ENCODE data around the gene FZR1. TPM values are rescaled to one million over a fixed set of nuclear protein-coding genes. Genes with fewer than 3 reads are reported as not detected.

Gene FZR1
- total RNA-seq, 1 experiment from 2014 or later: 51.4 TPM

GRCh38 chr19:3520166-3521103, 14.3 kb downstream of the FZR1 start:
- Histone ChIP-seq H2BK12ac (ENCODE audit: insufficient read length, low read depth, low read length) (no peak overlapping the region), H3K4me2 (ENCODE audit: insufficient read depth, insufficient read length, low read length) (no peak overlapping the region), H3K79me1 (ENCODE audit: insufficient read depth, low read depth, low read length, poor library complexity, severe bottlenecking) (no peaks in the 10 kb centered on the region), H2BK5ac (ENCODE audit: insufficient read length, low read length) (no peak overlapping the region), H3K4me1 (ENCODE audit: insufficient read depth, low read length) (peaks cover 3% of the 10 kb centered on the region; the same call in 1 of the 2 replicates), H4K20me1 (ENCODE audit: control insufficient read depth, insufficient read depth, insufficient read length) (no peaks in the 10 kb centered on the region), H3K56ac (ENCODE audit: insufficient read length, low read depth, low read length) (no peak overlapping the region), H2BK120ac (ENCODE audit: low read depth, low read length, poor library complexity, severe bottlenecking) (no peak overlapping the region), H3K4ac (ENCODE audit: low read depth, low read length) (no peak overlapping the region), H4K91ac (ENCODE audit: insufficient read length, low read depth, low read length) (peak overlapping the region; percentile 27), H3K79me2 (ENCODE audit: insufficient read depth, low read length) (no peaks in the 10 kb centered on the region; the same call in 1 of the 2 replicates), H3K23me2 (ENCODE audit: insufficient read length, low read depth, low read length, poor library complexity, severe bottlenecking) (no peaks in the 10 kb centered on the region), H3T11ph (ENCODE audit: low read length) (no peak overlapping the region), H2AK5ac (ENCODE audit: insufficient read length, low read length) (no peak overlapping the region), H3K27ac (ENCODE audit: insufficient read length, low read depth, low read length) (no peak overlapping the region), H2AFZ (ENCODE audit: low read length) (no peak overlapping the region), H3K27me3 (ENCODE audit: insufficient read depth, low read length) (no peaks in the 10 kb centered on the region), H3K23ac (ENCODE audit: insufficient read length, low read depth, low read length) (no peak overlapping the region), H3K9me3 (ENCODE audit: control insufficient read depth, low read depth, low read length) (no peaks in the 10 kb centered on the region), H4K5ac (ENCODE audit: insufficient read length, low read depth, low read length) (no peak overlapping the region), H3K14ac (ENCODE audit: insufficient read depth, low read length) (no peak overlapping the region; the same call in 1 of the 2 replicates), H2BK20ac (ENCODE audit: low read depth, low read length, poor library complexity, severe bottlenecking) (no peak overlapping the region), H3K18ac (ENCODE audit: insufficient read length, low read depth, low read length) (no peak overlapping the region), H4K8ac (replicated peaks; ENCODE audit: insufficient read length, low read depth, low read length) (no peak overlapping the region), H2BK15ac (ENCODE audit: low read depth, low read length) (no peak overlapping the region), H3K9ac (ENCODE audit: extremely low read depth, insufficient read length, low read length) (no peak overlapping the region)
- peaks cover 6 to 27% (median 25%) of the 10 kb centered on the region in 3 experiments for H3K36me3 Mint-ChIP-seq (ENCODE audit: insufficient read depth in 1 of 3, low read depth in 3 of 3)
- no peak overlapping the region; a peak in 1 of 5 replicates for H3K4me3 Mint-ChIP-seq
- no peaks in the 10 kb centered on the region; a peak in 1 of 5 replicates for H3K9me3 Mint-ChIP-seq
- peak; percentile 41; the same call in 2 of the 3 replicates for TF ChIP-seq CTCF (conservative IDR thresholded peaks at IDR 0.05)
- H3K4me1 Mint-ChIP-seq: peaks cover 33 to 37% of the 10 kb centered on the region in 2 experiments
- DNase-seq: peak; percentile 72
- H3K27me3 Mint-ChIP-seq (ENCODE audit: low read depth): no peaks in the 10 kb centered on the region; the same call in 1 of the 2 replicates
- peak overlapping the region in 2 of 3 experiments; percentile 70 to 86; a peak in 4 of 7 replicates for H3K27ac Mint-ChIP-seq
- WGBS (ENCODE audit: extremely low coverage, insufficient read length, low lambda C conversion rate): no CpG with 5 or more reads among the region's 37 CpGs

Measured in H9 (cell line).